HUES6 (cell line): Measurements from ENCODE around the gene TBC1D2B.

ENCODE experiments used
- H3K27ac ChIP-seq: 2 replicates; pipeline ENCODE4 v1.7.0; 2013; ENCODE audit warnings: low read depth, mild to moderate bottlenecking, low read length, inconsistent platforms
- H3K27me3 ChIP-seq: 2 replicates; pipeline ENCODE4 v1.6.1; 2013; ENCODE audit warnings: low read length; ENCODE audit not compliant: control insufficient read depth, insufficient read depth
- H3K36me3 ChIP-seq: 2 replicates; pipeline ENCODE4 v1.6.1; 2013; ENCODE audit warnings: low read length; ENCODE audit not compliant: control insufficient read depth, insufficient read depth
- H3K4me1 ChIP-seq: 2 replicates; pipeline ENCODE4 v1.6.1; 2013; ENCODE audit warnings: low read length; ENCODE audit not compliant: control insufficient read depth, insufficient read depth
- H3K4me3 ChIP-seq: 2 replicates; pipeline ENCODE4 v1.5.1; 2013; ENCODE audit warnings: low read depth, low read length
- H3K9ac ChIP-seq: one replicate; pipeline ENCODE4 v1.6.1; 2013; ENCODE audit warnings: mild to moderate bottlenecking, low read length
- H3K9me3 ChIP-seq: 2 replicates; pipeline ENCODE4 v1.6.1; 2013; ENCODE audit warnings: low read depth, low read length; ENCODE audit not compliant: control insufficient read depth, insufficient read depth

TBC1D2B gene

GRCh38 chr15:78051596-78051995 lies 25.9 kb downstream of the TBC1D2B start:
- no peak overlapping the region for H3K4me3 ChIP-seq
- no peaks in the 10 kb centered on the region for H3K27me3 ChIP-seq
- no peak overlapping the region for H3K27ac ChIP-seq
- peaks cover 5% of the 10 kb centered on the region; the same call in 1 of the 2 replicates for H3K36me3 ChIP-seq
- peaks cover 12% of the 10 kb centered on the region for H3K4me1 ChIP-seq
- no peak overlapping the region for H3K9ac ChIP-seq
- no peaks in the 10 kb centered on the region for H3K9me3 ChIP-seq

- no peaks in the 10 kb centered on the region for H3K9me3 ChIP-seq
- no peak overlapping the region for H3K9ac ChIP-seq
- peaks cover 6% of the 10 kb centered on the region; the same call in 1 of the 2 replicates for H3K4me1 ChIP-seq
- H3K27me3 ChIP-seq = no peaks in the 10 kb centered on the region
- H3K27ac ChIP-seq = no peak overlapping the region
- peaks cover 5% of the 10 kb centered on the region; the same call in 1 of the 2 replicates for H3K36me3 ChIP-seq
- H3K4me3 ChIP-seq = no peak overlapping the region
Observed at GRCh38 chr15:78050826-78051225, 26.7 kb downstream of the TBC1D2B start.

- H3K27me3 ChIP-seq = no peaks in the 10 kb centered on the region
- H3K27ac ChIP-seq = no peak overlapping the region
- no peak overlapping the region for H3K9ac ChIP-seq
- peaks cover 6% of the 10 kb centered on the region; the same call in 1 of the 2 replicates for H3K4me1 ChIP-seq
- no peak overlapping the region for H3K4me3 ChIP-seq
- H3K36me3 ChIP-seq = peaks cover 5% of the 10 kb centered on the region; the same call in 1 of the 2 replicates
- H3K9me3 ChIP-seq = no peaks in the 10 kb centered on the region
Observed at GRCh38 chr15:78050441-78050809, 27.1 kb downstream of the TBC1D2B start.

GRCh38 chr15:78049691-78050440 lies 27.6 kb downstream of the TBC1D2B start:
- Histone ChIP-seq H3K36me3 (peaks cover 5% of the 10 kb centered on the region; the same call in 1 of the 2 replicates), H3K9ac (no peak overlapping the region), H3K4me1 (peaks cover 6% of the 10 kb centered on the region; the same call in 1 of the 2 replicates), H3K4me3 (no peak overlapping the region), H3K9me3 (no peaks in the 10 kb centered on the region), H3K27me3 (no peaks in the 10 kb centered on the region), H3K27ac (no peak overlapping the region)

GRCh38 chr15:78048628-78048920 lies 28.9 kb downstream of the TBC1D2B start:
- H3K36me3 ChIP-seq = peaks cover 7% of the 10 kb centered on the region; the same call in 1 of the 2 replicates
- H3K27me3 ChIP-seq = no peaks in the 10 kb centered on the region
- H3K4me3 ChIP-seq = no peak overlapping the region
- no peaks in the 10 kb centered on the region for H3K9me3 ChIP-seq
- H3K9ac ChIP-seq = no peak overlapping the region
- no peak overlapping the region for H3K27ac ChIP-seq
- peaks cover 6% of the 10 kb centered on the region; the same call in 1 of the 2 replicates for H3K4me1 ChIP-seq

GRCh38 chr15:78047761-78048627 lies 29.5 kb downstream of the TBC1D2B start:
- H3K36me3 ChIP-seq = peaks cover 4% of the 10 kb centered on the region; the same call in 1 of the 2 replicates
- H3K9me3 ChIP-seq = no peaks in the 10 kb centered on the region
- H3K27me3 ChIP-seq = no peaks in the 10 kb centered on the region
- peaks cover 6% of the 10 kb centered on the region; the same call in 1 of the 2 replicates for H3K4me1 ChIP-seq
- no peak overlapping the region for H3K27ac ChIP-seq
- H3K4me3 ChIP-seq = no peak overlapping the region
- H3K9ac ChIP-seq = no peak overlapping the region

GRCh38 chr15:78046796-78047341 lies 30.6 kb downstream of the TBC1D2B start:
- H3K27me3 ChIP-seq = no peaks in the 10 kb centered on the region
- H3K4me1 ChIP-seq = no peaks in the 10 kb centered on the region
- H3K4me3 ChIP-seq = no peak overlapping the region
- no peak overlapping the region for H3K27ac ChIP-seq
- H3K9ac ChIP-seq = no peak overlapping the region
- peaks cover 4% of the 10 kb centered on the region; the same call in 1 of the 2 replicates for H3K36me3 ChIP-seq
- no peaks in the 10 kb centered on the region for H3K9me3 ChIP-seq

- Histone ChIP-seq H3K9ac (no peak overlapping the region), H3K27me3 (no peaks in the 10 kb centered on the region), H3K36me3 (peaks cover 4% of the 10 kb centered on the region; the same call in 1 of the 2 replicates), H3K9me3 (no peaks in the 10 kb centered on the region), H3K4me3 (no peak overlapping the region), H3K27ac (no peak overlapping the region), H3K4me1 (no peaks in the 10 kb centered on the region)
Observed at GRCh38 chr15:78045189-78045588, 32.3 kb downstream of the TBC1D2B start.

GRCh38 chr15:78044407-78045155 lies 32.9 kb downstream of the TBC1D2B start:
- Histone ChIP-seq H3K27me3 (no peaks in the 10 kb centered on the region), H3K4me1 (no peaks in the 10 kb centered on the region), H3K9me3 (no peaks in the 10 kb centered on the region), H3K4me3 (no peak overlapping the region), H3K9ac (no peak overlapping the region), H3K27ac (no peak overlapping the region), H3K36me3 (peaks cover 4% of the 10 kb centered on the region; the same call in 1 of the 2 replicates)

GRCh38 chr15:78041946-78042345 lies 35.6 kb downstream of the TBC1D2B start:
- Histone ChIP-seq H3K4me3 (no peak overlapping the region), H3K4me1 (no peaks in the 10 kb centered on the region), H3K27me3 (no peaks in the 10 kb centered on the region), H3K9ac (no peak overlapping the region), H3K27ac (no peak overlapping the region), H3K36me3 (peaks cover 4% of the 10 kb centered on the region; the same call in 1 of the 2 replicates), H3K9me3 (no peaks in the 10 kb centered on the region)
